NCI-H345 (cell line): ENCODE results near the gene ADAMTSL3.
"Not testable (repeated sequence)": the region's sequence is repeated elsewhere in the genome, so short reads cannot be mapped to it uniquely, and the experiment has no call there.

Experiments
- DNase-seq: peaks from one replicate; lab custom pipeline; 2025; lab: John Stamatoyannopoulos, UW

Gene ADAMTSL3

DNA sequence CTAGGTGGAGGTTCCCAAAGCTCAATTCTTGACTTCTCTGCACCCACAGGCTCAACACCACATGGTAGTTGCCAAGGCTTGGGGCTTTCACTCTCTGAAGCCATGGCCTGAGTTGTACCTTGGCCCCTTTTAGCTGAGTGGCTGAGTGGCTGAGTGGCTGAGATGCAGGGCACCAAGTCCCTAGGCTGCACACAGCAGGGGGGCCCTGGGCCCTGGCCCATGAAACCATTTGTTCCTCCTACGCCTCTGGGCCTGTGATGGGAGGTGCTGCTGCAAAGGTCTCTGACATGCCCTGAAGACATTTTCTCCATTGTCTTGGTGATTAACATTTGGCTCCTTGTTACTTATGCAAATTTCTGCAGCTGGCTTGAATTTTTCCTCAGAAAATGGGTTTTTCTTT is 103.4 kb downstream of the ADAMTSL3 start:
- not testable (repeated sequence) for DNase-seq

DNA sequence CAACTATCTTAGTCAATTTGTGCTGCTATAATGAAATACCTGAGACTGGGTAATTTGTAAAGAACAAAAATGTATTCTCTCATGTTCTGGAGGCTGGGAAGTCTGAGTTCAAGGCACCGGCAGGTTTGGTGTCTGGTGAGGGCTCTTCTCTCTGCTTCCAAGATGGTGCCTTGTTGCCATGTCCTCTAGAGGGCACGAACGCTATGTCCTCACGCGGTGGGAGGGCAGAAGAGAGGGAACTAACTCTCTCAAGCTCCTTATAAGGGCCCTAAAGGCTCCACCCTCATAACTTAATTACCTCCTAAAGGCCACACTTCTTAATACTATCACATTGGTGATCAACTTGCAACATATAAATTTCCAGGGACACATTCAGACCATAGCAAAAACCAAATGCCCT is 108.4 kb downstream of the ADAMTSL3 start:
- no peak for DNase-seq

DNA sequence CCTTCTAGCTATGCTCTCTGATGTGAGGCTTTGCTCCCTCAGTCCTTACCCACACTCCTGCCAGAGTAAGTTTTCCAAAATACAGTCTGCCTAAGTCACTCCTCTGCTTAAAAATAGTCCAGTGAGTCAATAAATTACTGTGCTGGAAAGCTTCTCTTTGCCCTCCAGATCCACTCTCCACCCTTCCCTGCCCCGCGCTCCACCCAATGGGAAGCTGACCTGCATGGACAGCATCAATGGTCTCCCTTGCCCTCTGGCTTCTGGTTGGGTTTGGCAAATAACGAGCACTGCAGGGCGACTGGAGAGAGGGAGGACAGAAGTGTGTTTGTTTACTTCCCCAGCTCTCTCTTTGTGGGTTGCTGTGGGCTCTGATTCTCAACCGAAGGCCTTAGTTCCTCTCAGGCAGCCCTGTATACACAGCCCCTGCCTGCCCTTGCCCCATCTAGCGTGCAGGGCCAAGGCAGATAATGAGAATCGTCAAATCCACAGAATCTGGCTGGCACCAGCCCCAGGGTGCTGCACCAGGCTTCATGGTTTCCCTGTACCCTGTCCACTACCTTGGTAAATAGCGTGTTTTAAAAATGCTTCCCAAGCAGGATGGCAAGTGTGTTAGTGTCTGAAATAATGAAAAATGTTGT is 110.4 kb downstream of the ADAMTSL3 start:
- DNase-seq: no peak

DNA sequence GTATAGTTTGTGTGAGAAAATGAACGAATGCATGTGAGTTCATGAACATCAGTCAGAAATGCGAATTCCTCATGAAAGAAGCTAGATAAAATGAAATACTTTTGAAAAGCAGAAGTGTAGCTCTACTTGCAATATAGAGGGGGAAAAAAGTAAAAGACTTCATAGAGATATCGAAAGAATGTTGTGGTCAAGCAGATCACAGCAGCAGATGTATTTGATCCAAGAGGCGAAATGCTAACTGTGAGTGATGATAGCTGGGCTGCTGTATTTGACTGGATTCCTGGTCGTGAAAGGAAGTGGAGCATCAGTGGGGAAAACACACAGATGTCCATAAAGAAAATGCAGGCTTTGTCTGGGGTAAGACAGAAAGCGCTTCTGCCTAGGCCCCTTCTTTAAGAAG is 112.4 kb downstream of the ADAMTSL3 start:
- DNase-seq: no peak

DNA sequence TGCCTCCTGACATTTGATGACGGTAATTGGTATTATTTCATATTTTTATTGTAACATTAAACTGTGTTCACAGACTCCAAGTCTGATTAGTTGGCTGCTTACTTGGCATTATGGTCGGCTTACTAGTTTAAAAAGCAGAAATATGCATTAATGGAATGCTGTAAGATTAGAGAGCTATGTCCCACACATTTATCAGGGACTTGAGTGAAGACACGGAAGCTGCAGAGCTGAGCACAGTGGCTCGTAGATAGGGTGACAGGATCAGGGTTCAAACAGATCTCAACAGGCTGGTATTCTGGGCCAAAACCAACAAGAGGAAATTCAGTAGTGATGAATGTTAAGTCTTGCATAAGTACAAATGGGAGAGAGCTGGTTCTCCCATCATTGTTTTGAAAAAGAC is 113.8 kb downstream of the ADAMTSL3 start:
- no peak for DNase-seq

DNA sequence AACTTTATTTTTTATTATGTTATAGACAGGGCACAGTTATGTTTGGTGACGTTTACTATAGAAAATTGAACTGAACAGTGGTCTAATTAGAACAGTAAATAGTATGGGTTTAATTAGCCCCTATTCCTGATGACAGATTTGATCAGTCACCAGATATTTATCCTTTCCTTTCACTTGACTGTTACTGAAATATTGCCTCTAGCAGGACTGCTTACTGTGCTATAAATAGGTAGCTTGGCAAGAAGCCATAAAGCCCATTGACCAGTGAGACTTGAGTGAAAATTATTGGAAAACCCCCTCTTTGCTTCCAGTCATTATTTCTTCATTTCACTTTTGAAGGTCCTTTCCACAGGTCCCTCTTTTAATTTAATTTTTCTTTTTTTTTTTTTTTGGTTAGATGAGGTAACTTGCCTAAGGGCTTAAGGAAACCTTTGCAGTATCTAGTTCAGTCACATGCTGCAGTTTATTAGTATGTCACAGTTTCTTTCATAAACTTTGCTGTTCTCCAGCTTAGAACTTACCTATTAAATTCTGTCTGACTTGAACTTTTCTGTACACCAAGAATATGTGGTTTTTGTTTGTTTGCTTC is 115.6 kb downstream of the ADAMTSL3 start:
- DNase-seq: no peak

DNA sequence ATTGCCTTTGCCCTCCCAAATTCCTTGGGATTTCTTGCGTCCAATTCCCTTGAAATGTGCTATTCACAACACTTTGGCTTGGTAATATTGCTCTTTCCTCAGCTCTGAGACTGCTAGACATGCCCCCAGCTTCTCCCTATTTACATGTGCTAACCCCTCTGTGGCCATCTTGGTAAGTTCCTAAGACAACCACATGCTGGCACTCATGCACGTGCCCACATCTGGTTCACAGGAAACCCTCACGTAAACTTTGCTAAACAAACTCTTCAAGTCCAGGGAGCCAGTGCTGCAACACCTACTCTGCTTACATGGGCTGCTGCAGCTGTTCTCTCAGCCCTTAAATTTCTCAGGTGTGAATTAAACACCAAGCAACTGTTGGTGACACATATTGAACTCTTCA is 121.8 kb downstream of the ADAMTSL3 start:
- DNase-seq: no peak

DNA sequence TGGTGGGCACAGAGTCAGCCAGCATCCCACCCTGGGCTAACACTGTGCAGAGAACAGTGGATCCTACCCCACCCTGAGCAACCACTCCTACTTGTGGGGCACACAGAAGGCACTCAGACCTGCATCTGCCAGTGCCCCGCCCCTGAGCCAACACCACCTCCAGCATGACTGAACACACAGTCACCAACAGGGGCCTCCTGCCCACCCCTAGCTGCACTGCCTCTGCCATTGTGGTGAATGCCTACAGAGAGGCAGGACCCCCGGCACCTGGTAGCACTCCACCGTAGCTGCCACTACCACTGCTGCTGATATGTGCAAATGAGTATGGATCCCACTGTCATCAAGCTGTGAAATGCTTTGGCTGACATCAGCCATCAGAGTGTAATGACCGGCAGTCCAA is 123.1 kb downstream of the ADAMTSL3 start:
- DNase-seq: no peak

DNA sequence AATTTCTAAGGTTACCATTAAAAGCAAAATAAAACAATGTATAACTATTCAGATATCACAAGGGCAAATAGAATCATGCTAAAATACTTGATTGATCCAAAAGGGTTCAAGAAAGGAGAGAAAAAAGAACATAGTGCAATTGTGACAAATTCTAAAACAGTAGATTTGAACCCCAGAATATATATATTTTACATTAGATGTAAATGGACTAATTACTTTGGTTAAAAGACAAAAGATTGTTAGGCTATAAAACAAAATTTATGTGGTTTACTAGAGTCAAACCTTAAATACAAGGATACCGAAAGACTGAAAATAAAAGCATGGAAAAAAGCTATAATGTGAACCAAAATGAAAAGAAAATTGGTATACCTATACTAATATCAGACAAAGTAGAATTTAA is 129.3 kb downstream of the ADAMTSL3 start:
- no peak for DNase-seq

DNA sequence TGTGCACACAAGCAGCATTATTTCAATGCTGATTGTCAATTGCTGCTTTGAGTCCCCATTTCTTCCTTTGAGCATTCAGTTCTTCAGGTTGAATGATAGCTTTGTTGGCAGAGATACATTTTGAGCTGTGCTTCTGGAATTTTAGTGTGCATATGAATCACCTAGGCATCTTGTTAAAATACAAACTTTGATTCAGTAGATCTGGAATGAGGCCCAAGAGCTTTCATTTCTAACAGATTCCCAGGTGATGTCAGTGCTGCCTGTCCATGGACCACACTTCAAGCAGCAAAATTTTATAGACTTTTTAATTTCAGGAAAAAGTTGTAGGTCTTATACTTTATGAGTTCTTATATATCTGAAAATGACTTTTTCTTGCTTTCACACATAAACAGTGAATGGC is 131.1 kb downstream of the ADAMTSL3 start:
- no peak for DNase-seq

DNA sequence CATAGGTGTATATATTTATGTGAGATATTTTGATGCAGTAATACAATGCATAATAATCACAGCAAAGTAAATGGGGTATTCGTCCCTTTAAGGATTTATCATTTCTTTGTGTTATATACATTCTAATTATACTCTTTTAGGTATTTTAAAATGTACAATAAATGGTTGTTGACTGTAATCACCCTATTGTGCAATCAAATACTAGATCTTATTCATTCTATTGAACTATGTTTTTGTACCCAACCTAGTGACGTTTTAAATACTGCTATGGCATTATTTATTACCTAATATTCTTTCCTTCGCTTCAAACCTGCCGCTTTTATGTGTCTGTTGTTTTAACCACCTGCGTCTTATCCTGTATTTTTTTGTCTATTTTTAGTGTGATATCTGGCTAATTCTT is 132.4 kb downstream of the ADAMTSL3 start:
- DNase-seq: no peak

DNA sequence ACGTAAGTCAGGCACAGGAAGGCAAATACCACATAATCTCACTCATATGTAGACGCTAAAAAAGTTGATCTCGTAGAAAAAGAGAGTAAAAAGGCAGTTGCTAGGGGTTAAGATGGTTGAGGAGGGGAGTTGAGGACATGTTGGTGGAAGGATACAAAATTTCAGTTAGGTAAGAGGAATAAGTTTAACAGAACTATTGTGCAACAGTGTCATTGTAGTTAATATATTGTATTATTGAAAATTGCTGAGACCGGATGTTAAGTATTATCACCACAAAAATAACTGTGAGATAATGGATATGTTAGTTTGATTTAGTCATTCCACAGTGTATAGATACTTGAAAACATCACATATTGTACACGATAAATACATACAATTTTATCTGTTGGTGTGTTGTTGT is 139.1 kb downstream of the ADAMTSL3 start:
- DNase-seq: no peak

DNA sequence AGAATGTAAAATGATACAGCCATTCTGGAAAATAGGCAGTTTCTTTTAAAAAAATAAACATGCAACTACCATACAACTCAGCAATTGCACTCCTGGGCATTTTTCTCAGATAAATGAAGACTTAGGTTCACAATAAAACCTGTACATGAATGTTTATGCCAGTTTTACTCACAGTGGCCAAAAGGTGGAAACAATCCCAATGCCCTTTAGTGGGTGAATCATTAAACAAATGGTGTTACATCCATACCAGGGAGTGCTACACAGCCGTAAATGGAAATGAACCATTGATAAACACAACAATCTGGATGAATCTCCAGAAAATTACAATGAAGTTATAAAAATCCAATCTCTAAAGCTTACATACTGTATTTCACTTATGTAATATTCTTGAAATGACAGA is 140.3 kb downstream of the ADAMTSL3 start:
- DNase-seq: no peak

DNA sequence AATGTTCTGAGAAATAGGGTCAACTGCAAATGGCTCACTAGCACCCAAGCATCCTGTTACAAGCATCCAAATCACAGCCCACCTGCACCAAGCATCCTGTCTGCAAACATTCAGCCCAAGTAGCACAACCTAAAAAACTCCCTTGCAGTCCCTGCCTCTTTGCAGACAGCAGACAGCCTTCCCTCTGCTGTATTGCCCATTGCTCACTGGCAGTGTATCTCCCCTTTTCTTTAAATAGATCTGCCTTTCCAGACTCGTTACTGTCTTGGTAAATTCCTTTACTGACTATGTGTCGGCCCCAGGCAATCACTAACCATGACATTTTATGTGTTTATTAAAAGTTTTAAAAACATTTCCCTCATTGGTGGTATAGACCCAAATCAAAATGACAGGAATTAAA is 155.4 kb downstream of the ADAMTSL3 start:
- no peak for DNase-seq

DNA sequence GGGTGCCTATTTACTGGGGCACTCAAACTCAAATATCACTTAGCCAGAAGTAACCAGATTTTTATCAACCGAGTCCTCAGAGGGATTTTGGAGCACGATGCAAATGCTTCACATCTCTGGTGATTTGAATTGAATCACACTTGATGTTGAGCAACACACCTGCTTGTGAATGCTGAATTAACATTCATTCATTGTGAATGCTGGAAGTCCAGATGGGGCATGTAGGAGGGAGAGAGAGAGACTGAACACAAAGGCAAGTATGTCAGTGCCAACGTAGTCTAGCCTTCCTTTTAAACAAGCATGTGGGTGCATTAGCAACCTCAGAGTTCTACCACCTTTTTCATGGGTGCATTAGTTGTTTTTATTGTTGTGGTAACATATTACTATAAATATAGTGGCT is 156.2 kb downstream of the ADAMTSL3 start:
- DNase-seq: no peak

DNA sequence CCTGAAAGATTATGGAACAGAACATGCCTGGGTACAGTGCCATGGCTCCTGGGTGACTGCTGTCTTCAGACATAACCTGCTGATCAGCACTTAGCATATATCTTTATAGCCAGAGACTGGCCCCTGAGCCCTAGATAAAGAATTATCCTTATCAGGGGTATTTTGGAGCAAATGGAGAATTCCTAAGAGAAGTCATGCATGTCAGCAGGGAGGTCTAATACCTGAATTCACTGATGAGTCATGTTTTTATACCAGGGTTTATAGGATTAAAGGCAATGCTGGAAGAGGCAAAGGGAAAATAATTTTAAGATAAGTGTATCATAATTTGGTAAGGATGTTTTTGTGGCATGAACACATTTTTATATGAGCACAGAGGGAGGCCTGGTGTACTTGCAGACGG is 159.8 kb downstream of the ADAMTSL3 start:
- DNase-seq: no peak

DNA sequence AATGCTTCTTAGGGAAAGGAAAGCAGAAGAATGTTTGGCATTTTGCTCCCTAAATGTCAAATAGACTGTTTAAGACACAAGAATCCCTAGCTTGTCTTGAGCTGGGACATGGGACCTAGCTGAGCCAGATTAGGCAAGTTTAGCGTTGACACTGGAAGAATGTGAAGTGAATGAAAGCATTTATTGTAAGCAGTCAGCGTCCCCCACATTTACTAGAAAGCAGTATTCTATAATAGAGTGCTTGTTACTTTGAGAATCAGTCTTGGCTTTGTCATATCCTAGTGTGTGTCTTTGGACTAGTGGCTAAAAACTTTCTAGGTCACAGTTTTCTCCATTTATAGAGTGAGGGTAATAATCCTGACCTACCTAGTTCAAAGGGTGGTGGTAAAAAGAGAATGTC is 161.6 kb downstream of the ADAMTSL3 start:
- no peak for DNase-seq

DNA sequence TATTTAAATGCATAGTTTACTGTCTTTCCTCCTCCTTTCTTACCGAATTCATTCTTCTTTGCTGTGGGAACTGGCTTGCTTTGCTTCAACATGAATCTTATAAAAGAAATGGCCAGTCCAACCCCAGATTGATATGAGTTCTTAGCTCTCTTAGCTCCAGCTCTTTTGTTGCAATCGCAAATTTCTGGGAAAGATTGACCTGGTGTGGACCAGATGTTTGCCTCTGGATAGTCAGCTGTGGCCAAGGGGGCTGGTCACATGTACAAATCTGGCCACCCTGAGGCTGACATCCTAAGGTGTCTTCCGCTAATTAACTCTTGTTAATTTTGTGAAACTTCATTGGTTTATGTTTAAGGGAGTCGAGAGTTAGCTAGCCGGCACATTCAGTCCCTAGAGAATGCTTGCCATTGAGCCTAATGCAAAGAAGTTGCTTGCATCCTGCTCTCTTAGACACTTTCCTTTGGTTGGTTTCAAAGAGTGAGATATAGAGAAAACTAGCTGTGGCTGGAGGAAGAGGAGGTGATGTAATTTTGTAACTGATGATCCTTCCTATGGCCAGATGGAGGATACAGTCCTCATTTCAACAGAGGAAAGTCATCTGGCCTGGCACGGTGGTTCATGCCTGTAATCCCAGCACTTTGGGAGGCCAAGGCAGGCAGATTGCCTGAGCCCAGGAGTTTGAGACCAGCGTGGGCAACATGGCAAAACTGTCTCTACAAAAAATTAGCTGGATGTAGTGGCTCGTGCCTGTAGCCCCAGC is 162.4 kb downstream of the ADAMTSL3 start:
- no peak for DNase-seq

DNA sequence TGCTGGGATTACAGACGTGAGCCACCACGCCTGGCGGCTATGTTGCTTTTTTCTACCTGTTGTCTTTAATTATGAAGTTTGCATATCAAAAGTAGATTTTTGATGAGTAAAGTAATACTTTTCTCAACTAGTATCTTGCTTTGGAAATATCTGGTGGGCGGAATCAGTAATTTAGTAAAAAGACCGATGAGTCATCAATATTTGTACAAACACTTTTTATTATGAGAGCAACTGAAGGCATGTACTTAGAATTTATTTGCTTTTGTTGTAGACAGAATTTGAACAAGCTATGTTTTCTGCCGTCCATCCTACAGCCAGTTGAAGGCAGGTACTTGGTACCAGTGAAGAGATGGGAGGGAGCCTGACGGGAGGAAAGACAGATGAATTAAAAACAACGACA is 164.7 kb downstream of the ADAMTSL3 start:
- no peak for DNase-seq

DNA sequence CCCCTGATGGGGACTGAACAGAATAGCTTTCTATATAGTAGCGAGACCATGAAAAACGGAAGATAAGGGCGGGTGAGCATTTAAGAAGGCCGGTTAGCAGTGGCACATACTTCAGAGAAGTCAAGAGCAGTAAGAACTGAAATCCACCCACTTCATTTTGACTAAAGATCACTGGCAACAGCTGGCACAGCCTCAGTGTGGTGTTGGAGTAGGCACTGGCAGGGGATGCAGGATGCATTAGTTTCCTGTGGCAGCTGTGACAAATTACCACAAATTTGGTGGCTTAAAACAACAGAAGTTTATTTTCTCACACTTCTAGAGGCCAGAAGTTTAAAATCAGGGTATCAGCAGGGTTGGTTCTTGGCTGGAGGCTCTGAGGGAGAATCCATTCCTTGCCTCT is 176.5 kb downstream of the ADAMTSL3 start:
- DNase-seq: no peak

DNA sequence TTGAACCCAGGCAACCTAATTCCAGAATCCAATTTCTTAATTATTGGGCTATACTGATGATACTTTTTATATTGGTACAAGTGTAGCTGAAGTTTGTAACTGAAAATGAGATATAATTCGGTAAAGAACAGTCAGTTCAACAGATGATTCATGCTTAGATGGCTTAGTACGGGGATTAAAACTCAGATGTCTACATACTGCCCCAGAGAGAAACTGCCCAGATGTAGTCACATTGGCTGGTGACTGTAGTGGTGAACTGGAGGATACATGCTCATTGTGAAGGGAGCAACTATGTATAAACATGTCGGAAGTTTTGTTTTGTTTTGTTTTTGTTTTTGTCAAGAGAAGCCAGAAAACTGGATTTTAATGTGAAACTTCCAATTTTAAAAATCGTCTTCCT is 179.6 kb downstream of the ADAMTSL3 start:
- no peak for DNase-seq

DNA sequence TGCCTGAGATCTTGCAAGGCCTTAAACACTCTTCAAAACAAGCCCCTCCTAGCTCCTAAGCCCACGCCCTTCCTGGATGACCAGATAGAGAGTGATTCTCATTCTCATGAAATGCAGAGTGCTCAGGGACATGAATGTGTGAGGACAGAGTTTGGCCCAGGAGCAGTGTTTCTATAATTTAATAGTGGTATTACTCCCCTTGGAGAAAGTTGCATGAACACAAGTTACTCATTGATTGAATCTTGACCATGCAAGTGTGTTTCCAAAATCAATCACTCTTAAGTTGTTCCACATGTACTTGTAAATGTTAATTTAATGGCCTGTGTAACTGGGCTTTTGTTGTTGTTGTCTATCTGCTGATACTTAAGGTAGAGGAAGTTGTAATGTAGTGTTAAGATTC is 181.6 kb downstream of the ADAMTSL3 start:
- DNase-seq: no peak

DNA sequence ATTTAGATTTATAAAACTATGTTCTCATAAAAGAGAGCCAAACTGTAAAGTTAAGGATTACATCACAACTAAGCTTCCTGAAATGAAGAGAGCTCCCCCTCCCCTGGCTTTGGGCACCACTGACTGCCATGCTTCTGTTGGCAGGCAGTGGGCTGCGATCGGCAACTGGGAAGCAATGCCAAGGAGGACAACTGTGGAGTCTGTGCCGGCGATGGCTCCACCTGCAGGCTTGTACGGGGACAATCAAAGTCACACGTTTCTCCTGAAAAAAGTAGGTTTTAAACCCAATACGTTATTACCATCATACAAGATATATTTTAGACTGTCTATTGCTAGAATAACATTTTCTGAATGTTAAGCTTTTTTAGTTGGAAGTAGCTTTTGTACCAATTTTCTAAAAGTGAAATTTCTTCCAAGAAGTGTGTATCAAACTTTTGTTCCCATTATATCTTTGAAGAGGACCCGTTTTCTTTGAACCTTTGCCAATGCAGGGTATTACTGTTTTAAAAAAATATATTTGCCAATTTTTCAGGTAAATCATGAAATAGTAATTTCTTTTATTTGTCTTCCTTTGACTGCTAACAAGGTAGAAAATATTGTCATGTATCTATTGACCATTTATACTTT is 184.1 kb downstream of the ADAMTSL3 start:
- no peak for DNase-seq
